GM12875 (cell line): ENCODE data around the gene SCYGR1.

Source experiments
- H3K4me3 ChIP-seq: one replicate; pipeline ENCODE4 v1.5.1; 2011; ENCODE audit warnings: low read depth, low read length, control low read depth
- TF ChIP-seq, protein P1 (sequence below): IDR thresholded peaks from 2 replicates; pipeline ENCODE4 v1.5.1; 2011; ENCODE audit warnings: low read depth, mild to moderate bottlenecking, control low read depth, inconsistent platforms, low read length, moderate library complexity, borderline replicate concordance; ENCODE audit not compliant: insufficient read depth

The SCYGR1 gene

GRCh38 chr2:227379095-227379494 is 8.7 kb downstream of the SCYGR1 start, which contains the start of gene TM4SF20:
Gene TM4SF20 (minus strand): TSS chr2:227379306. CDS start chr2:227379268, 38 bp downstream.
- no peak within 1 kb of the TSS for H3K4me3 ChIP-seq
- TF ChIP-seq, protein P1, sequence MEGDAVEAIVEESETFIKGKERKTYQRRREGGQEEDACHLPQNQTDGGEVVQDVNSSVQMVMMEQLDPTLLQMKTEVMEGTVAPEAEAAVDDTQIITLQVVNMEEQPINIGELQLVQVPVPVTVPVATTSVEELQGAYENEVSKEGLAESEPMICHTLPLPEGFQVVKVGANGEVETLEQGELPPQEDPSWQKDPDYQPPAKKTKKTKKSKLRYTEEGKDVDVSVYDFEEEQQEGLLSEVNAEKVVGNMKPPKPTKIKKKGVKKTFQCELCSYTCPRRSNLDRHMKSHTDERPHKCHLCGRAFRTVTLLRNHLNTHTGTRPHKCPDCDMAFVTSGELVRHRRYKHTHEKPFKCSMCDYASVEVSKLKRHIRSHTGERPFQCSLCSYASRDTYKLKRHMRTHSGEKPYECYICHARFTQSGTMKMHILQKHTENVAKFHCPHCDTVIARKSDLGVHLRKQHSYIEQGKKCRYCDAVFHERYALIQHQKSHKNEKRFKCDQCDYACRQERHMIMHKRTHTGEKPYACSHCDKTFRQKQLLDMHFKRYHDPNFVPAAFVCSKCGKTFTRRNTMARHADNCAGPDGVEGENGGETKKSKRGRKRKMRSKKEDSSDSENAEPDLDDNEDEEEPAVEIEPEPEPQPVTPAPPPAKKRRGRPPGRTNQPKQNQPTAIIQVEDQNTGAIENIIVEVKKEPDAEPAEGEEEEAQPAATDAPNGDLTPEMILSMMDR: no peak

DNA sequence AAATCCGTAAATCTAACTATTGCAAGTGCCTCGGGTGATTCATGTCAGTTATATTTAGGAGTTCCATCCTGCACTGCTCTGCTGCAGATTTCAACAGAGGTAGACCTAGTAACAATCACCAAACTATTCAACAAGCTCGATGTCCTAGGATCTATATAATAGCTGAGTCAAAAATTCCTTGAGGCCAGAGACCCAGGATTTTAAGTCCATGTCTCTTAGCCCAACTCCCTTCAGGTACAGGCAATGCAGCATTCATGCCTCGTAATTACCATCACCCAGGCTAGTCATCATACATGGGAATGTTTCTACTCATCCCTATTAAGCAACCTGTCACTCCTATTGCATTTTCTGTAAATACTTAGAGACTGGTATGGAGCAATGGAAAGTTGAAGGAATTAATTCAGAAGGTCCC is 9.4 kb downstream of the SCYGR1 start:
- TF ChIP-seq, protein P1: no peak
- no peak overlapping the region for H3K4me3 ChIP-seq

DNA sequence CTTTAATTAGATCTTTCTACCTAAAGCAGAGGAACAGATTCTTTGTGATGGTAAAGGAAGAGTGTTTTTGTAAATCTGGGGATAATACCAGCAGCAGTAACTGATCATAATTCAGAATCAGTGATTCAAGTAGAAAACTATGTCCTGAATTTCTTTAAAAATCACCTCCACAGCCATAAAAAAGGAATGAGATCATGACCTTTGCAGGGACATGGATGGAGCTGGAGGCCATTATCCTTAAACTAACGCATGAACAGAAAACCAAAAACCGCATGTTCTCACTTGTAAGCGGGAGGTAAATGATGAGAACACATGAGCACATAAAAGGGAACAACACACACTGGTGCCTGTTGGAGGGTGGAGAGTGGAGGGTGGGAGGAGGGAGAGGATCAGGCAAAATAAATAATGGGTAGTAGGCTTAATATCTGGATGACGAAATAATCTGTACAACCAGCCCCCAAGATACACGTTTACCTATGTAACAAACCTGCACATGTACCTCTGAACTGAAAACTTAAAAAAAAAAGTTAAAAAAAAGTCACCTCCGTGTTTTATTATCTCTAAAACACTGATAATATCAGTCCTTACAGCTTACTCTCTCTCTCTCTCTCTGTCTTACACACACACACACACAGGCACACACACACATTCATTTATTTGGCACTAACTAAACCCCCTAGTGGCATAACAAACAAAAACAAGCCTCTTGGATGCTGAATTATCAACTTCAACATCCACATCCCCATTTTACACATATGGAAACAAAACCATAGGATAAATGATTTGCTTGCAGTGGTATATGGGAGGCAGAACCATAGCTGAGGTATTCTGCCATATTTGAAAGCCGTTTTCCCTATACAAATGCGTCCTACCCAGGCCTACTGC is 10.0 kb downstream of the SCYGR1 start:
- TF ChIP-seq, protein P1: peak; percentile 15; the same call in 1 of the 2 replicates

GRCh38 chr2:227376656-227377396 is 10.9 kb downstream of the SCYGR1 start:
- H3K4me3 ChIP-seq: no peak overlapping the region
- TF ChIP-seq, protein P1: no peak

More for the DNA sequence above, 10.0 kb downstream of the SCYGR1 start:
- no peak overlapping the region for H3K4me3 ChIP-seq

DNA sequence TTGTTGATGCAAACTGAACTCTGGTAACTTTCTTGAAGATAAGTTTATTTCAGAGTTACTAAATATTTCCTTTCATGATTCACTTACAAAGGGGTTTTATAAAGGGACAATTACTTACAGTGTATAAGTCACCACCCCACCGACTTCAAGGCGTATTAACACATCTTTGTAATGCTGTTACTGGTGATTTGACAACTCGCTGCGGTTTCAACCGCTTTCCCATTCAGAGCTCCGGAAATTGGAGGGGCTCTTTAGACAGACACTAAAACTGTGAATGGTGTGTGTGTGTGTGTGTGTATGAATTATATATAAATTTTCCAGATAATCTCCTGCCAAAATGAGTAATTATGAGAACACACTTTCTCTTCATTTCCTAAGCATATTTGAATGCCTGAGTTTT is 13.6 kb downstream of the SCYGR1 start:
- H3K4me3 ChIP-seq: no peak overlapping the region
- TF ChIP-seq, protein P1: no peak

- TF ChIP-seq, protein P1: no peak
- no peak overlapping the region for H3K4me3 ChIP-seq
Observed at GRCh38 chr2:227373389-227373788, 14.4 kb downstream of the SCYGR1 start.
